Activated CD4-positive, alpha-beta T cell treated with anti-CD3 and anti-CD28 coated beads, Interleukin-2, amount 50 U/mL, for 24 hours (primary cell): ENCODE results near the gene PDZD7.
"Not testable (repeated sequence)": the region's sequence is repeated elsewhere in the genome, so short reads cannot be mapped to it uniquely, and the experiment has no call there.

Source experiments
- DNase-seq, 2 donors: peaks; one replicate each; pipeline ENCODE4 v3.0.0-alpha.2; 2020; ENCODE audit warnings: low read depth in 1 of 2, low spot score in 1 of 2

The PDZD7 gene

DNA sequence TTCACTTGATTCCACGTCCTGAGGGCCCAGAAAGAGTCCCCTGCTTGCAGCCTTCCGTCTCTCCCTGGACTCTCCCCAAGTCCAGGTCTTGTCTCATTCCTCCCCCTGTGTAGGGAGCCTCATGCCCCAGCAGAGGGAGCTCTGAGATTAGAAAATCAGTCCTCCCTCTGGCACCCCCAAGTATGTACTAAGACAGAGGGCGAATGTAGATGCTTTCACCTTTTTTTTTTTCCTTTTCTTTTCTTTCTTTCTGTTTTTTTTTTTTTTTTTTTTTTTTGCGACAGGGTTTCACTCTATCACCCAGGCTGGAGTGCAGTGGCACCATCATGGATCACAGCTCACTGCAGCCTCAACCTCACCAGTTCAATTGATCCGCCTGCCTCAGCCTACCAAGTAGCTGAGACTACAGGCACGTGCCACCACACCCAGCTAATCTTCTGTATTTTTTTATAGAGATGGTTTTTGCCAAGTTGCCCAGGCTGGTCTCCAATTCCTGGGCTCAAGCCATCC is 10.4 kb upstream of the PDZD7 start:
- DNase-seq = peak; percentile 32 to 66

DNA sequence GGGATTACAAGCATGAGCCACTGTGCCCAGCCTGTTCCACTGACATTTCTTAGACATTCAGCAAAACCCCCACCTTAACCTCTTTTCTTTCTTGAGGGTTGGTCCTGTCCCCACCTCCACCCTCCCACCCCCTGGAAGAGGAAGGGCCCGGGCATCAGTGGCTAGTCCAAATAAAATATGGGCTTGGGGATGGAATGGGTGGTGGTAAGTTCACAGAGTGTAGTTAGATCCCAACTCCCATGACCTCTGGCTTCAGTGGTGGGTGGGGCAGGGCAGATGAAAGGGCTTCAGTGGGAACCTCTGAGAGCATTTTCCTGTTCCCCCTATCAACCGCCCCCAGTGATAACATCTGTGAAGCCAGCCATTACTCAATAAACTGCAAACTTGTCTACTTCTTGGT is 9.9 kb upstream of the PDZD7 start:
- DNase-seq = no peak

DNA sequence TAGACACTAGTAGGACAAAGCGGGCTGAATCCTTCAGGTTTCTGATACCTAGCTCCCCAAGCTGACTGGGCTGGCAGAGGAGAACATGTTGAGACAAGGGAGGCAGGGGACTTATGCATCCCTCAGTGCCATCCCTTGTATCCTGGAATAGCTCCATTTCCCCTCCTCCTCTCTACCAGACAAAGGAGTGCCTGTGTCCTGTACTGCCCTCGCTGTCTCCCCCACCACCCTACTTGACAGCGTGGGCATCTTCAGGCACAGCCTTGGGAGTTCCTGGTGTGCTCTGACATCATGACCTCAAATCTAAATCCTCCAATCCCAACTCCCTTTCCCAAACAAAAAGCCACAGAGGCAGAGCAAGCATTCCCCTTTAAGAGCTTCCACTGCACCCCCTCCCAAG is 9.1 kb upstream of the PDZD7 start:
- no peak for DNase-seq

DNA sequence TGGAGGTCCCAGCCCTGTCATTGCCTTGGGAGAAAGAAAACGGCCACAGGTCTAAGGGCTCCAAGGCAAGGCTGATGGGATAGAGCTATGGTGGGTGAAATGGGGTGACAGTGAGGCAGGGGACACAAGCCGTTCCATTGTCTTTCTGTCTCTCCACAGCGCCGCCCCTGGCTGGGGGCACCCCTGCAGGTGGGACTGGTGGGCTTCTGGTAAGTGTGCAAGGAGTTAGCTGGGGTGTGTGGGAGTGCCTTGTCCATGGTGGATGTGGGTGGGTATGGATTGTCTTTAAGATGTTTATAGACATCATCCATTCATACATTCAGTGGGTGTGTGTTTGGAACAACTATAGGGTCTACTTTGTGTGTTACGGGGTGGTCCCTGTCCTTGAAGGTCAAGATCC is 7.6 kb upstream of the PDZD7 start:
- DNase-seq = no peak

DNA sequence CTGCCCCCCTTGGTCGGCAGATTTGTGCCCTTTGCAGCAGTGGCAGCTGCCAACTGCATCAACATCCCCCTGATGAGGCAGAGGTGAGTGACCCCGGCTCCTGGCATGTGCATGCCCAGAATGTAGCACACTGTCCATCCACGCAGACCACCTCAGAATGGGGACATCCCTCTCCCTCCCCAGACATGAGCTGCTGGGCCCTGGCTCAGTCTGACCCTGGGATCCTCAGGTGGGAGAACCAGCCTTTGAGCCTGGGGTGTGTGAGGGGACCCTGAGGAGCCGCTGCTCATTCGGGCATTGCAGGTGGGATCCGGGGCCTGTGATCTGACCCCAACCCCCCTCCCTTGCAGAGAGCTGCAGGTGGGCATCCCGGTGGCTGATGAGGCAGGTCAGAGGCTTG is 5.8 kb upstream of the PDZD7 start:
- DNase-seq = no peak

DNA sequence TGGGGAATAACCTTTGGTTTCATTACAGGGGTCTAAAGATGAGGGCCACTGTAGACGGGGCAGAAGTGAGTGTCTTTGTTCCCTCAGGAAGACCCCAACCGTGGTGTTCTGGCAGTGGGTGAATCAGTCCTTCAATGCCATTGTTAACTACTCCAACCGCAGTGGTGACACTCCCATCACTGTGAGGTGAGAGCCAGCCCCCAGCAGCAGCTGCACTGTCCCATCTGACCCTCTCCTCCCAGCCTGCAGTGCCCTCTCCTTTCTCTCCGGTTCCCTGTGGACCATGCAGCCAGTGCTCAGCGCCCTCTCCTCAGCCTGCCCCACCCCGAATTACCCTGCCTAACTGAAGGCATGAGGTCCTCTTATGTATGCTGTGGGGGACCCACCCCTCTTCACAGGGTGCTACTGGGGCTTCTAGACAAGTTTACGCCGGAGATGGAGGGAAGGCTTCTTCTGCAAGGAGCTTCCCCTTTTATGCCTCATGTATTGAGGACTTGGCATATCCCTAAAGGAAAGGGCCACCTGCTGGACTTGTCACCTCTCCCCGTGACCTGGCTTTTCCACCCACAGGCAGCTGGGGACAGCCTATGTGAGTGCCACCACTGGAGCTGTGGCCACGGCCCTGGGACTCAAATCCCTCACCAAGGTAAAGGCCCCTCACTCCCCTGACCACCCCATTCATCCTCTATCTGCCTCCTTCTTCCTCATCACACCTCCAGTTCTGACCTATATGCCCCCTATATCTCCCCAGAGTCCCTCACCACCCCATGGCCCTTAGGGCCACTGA is 5.2 kb upstream of the PDZD7 start:
- no peak for DNase-seq

DNA sequence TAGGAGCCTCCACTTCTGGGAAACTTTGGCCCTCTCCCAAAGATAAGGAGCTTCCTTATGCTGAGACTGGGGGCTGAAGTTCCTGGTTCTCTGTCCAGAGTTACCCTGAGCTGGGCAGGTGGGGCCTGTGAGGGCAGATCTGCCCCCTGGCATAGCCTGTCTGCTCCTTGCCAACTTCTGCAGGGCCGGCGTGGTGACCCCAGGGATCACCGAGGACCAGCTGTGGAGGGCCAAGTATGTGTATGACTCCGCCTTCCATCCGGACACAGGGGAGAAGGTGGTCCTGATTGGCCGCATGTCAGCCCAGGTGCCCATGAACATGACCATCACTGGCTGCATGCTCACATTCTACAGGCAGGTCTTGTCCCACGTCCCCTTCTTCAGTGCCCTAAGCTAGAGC is 4.4 kb upstream of the PDZD7 start:
- no peak for DNase-seq

DNA sequence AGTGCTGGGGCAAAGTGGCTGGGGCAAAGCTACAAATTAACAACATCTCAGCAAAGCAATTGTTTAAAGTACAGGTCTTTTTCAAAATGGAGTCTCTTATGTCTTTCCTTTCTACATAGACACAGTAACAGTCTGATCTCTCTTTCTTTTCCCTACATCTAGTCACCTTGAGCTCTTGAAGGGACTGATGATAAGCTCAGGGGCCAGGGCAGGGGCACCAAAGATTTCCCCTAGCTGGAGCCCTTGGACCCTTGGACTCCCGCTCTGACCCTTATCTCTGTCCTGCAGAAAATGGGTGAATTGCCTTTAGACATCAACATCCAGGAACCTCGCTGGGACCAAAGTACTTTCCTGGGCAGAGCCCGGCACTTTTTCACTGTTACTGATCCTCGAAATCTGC is 3.5 kb upstream of the PDZD7 start:
- DNase-seq = not testable (repeated sequence)

DNA sequence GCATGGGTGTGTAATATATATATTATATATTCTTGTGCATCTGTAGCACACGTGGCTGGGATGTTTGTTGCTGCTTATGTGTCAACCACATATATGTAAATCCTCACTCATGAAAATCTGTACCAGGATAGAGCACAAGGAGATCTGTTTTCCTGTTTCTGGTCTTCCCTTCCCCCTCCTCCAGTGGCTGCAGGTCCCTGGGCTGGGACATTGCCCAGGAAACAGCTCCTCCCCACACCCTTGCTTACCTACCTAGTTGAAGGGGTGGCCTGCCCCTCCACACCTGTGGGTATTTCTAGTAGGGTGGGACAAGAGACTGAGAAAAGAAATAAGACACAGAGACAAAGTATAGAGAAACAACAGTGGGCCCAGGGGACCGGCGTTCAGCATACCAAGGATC is 2.3 kb upstream of the PDZD7 start:
- no peak for DNase-seq

DNA sequence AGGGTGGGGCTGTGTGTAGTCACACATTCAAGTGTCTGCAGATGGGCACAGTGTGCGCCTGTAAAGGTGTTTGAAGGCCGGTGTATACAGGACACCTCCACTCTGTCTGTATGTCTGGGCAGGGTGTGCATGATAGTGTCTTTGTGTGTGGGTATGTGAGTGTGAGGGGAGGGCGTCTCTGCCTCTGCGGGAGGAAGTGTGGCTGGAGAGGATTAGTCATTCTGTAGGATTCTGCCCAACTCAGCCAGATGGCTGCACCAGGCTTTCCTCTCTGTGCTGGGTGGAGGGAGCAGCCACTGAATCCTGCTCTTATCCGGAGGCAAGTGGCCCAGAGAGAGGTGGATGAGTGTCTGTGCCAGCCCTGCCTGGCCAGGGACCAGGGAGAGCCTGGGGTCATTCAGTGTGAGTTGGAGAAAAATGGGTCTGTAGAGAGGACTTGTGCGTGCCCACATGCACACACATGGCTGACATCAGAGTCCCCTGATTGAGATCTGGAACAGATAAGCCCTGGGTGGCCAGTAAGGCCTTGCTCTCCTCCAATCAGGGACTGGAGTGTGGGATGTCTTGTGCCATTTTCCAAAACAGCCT is 1.8 kb upstream of the PDZD7 start:
- peak; percentile 19 to 49 for DNase-seq

DNA sequence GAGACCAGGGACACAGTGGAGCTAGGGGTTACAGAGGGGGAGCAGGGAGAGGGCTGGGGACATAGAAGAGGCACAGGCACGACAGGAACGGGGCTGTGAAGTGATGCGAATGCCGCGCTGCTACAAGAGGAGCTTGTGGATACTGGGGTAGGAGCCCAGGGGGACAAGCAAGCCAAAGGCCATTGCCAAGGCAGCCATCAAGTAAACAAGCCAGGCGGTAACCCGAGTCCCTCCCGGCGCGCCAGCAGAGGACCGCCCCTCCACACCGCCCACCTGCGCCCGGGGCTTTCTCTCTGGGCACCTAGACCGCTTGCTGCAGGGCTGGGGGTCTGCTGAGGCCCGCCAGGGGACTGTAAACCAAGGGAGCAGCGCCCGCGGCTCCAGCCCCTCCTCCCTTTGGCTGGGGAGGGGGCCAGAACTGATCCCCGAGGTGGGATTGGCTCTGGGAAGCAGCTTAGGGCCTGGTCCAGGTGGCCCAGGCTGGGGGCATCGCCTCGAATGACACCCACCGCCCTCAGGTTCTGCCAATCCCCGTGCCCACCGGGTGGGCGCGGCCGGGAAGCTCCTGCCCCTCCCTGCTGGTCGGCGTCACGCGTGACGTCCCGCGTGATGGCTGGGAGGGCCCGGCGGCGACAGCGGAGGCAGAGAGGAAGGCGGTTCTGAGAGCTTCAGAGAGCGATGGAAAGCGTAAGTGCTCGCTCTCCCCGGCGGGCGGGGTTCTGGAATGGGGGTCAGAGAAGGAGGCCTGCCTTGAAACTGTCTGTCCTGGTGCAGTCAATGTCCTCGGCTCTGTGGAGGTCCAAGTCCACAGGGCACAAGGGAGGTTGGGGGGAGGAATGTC is 1.1 kb upstream of the PDZD7 start:
- DNase-seq = peak; percentile 52 to 55

DNA sequence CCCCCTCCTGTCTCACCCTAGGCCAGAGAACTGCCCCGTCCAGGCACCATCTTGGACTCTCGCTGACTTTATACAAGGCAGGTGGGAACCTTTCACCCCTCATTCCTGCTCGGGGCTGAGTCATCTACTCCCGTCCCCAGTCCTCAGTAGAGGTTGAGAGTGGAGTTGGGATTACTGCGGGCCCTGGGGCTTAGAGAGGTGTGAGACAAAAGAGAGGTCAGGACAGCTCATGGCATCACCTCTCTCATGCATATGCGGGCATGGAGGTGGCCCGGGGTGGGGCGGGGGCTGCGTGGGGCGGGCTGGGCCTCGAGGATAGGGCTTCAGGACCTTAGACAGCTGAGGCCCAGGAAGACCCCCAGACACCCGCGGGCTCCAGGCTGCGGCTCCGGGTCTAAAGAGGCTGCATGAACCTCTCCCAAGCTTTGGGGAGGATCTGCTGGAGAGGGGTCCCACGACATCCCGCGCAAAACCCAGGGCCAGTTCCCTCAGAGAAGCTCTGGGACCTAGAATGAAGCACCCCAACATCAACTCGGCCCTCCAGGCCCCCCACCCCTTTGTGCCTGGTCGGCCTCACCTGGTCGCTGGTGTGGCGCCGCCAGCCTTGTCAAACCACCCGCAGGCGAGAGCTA is 317 bp downstream of the PDZD7 start:
- DNase-seq = no peak

DNA sequence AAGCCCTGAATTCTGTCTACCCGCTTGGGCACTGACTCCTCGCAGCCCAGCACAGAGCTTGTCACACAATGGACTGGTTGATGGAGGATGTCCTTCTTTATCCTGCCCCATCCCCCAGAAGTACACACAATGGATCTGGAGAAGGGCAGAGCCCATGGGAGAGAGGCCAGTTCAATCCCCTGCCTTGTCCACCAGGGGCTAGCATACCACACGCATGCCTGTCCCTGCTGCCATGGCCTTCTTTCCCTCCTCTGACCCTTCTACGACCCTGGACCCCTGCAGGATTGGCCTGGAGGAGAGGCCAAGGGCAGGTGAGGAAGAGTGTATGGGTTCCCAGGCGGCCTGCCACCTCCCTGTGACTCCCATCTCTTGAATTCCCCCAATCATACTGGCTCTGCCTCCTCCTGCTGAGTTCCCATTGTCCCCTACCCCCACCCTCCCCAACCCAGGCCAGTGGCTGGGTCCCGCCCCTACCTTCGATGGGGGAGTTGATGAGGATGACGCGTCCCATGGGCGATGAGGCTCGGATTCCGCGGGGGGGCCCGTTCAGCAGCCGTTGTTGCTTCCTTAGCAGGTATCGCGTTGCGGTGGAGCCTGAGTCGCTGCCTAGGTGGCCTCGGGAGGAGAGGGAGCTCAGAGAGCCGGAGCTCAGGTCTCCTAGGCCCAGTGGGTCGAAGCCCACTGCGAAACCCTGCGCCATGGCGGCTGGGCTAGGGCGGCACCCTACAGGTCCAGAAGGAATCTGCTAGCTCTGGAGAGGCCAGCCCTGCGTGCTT is 1.2 kb downstream of the PDZD7 start:
- no peak for DNase-seq

DNA sequence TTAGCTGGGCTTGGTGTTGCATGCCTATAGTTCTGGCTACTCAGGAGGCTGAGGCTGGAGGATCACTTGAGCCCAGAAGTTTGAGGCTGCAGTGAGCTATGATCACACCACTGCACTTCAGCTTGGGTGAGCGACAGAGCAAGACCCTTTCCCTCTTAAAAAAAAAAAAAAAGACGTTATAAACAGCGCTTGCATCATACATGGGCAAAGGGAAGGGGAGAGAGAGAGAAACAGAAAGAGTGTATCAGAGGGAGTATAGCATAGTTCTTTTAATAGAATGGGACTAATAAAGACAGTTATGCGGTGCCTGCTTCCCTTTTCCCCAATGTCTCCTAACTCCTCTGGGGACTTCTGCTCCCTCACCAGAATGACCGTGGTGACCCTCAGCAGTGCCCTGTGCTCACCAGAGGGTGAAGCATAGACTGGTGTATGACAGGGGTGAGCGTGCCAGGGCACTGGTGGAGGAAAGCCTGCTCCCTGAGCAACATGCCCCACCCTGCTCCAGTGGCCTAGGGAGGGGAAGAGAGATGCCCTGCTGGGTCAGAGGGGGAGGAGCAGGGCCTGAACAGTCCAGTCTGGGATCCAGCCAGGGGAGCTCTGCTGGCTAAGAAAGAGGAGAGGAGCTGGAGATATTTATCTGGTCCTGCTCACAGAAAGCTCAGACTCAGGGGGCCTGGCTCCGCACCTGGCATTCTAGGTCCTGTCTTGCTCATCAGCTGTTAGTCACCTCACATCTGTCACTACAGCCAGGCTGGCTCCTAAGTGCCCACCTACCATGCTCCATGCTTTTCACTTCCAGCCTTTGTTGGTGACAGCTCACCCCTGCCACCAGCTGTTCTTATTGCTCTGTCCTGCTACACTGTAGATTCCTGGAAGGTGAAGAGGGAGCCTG is 2.2 kb downstream of the PDZD7 start:
- no peak for DNase-seq

DNA sequence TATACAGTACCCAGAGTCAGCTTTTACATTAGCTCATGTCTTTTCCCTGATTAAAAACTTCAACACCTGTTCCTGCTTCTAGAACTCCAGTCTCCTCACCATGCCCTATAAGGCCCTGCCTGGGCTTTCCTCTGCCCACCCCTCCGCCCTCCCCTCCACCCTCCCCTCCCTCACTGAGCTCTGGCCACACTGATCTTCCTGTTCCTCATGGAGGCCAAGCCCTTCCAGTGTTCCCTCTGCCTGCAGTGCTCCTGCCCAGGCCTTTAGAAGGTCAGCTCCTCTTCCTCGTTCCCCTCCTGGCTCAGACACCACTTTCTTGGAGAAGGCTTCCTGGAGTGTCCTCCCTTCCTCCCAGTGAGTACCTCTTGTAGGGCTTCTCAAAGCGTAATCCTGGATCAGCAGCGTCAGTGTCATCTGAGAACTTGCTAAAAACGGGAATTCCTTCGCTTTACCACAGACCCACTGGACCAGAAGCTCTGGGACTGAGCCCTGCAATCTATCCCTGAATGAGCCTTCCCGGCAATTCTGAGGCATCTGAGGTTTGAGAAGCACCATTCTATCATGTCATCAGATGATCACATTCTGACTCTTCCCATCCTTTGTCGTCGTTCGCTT is 3.7 kb downstream of the PDZD7 start:
- no peak for DNase-seq

DNA sequence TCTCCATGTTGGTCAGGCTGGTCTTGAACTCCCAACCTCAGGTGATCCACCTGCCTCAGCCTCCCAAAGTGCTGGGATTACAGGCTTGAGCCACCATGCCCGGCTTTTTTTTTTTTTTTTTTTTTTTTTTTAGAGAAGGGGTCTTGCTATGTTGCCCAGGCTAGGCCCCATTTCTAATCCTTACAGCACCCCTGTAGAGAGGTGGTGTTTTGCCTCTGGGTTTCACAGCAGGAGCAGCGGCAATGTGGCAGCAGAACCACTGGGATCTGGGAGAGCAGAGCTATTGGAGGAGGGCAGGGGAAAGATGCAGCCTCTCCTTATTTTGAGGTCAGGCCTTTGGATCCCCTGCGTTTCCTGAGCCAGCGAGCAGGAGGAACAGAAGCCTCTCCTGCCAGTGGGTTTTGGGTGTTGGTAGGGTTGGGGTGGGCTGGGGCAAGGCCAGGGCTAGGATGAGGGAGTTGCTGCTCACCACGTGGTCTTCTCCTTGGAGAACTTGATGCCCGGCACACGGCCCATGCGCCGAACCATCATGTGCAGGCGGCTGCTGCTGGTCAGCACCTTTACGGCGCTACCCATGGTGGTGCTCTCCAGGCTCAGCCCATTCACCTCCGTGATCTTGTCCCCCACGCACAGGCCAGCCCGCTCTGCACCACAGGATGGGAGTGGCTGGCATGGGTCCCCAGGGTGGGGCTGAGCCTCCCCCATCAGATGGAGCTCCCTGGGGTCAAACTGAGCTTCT is 7.8 kb downstream of the PDZD7 start:
- DNase-seq = no peak

DNA sequence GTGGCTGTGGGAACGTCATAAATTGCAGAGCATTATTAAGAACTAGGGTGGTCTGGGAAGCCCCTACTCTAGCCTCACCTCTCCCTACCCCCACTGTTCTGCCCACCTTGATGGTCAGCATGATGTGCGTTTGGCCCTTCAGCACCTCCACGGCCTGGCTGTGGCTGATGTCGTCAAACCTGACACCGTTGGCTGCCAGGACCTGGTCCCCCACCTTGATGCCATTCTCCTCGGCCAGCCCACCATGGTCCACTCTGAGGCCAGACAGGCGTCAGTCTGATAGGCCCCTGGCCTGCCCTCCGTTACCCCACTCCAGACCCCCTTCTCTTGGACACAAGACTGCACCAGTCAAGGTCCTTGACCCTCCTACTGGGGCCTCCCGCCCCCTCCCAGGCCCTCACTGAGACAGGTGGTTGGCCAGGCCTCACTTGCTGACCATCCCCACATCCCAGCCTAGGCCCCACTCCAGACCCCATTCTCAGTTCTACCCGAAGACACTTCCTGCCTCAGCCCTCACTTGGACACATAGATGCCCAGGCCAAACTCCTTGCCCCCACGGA is 9.2 kb downstream of the PDZD7 start:
- no peak for DNase-seq

DNA sequence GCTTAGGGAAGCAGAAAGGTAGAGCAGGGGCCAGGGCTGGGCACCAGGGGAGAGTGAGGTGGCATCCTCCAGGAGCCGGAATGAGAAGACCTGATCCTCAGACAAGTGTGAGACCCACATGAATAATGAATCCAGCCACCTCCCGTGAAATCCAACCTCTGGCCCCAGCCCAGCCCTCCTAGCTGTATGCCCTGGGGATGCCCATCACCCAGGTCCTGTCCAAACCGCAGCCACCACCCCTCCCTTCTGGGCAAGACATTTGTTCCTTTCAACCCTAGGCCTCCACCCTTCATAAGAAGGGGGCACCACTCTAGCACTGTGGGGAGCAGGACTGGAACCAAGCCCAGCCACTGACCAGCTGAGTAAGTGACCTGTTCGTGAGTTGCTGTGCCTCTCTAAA is 9.7 kb downstream of the PDZD7 start:
- DNase-seq = no peak
